Endothelial cell of umbilical vein (primary cell): Measurements from ENCODE around the gene TGFBR2. TPM values are rescaled to one million over a fixed set of nuclear protein-coding genes. Genes with fewer than 3 reads are reported as not detected.

Experiments
- BruUV-seq: library from RNA; stranded (reverse); fragments of 400-500 nt; replicated peaks from 2 replicates; lab custom pipeline; 2021; lab: Mats Ljungman, UMichigan
- CTCF ChIA-PET: fragments of 300-600, 350-600 bp; sonication (Branson Sonifier 250); formaldehyde crosslinking; loops from one replicate; lab custom pipeline; 2021; ENCODE audit warnings: antibody characterized with exemption, inconsistent platforms; lab: Charles Lee
- POLR2A ChIA-PET: fragments of 300-600, 350-600 bp; sonication (Branson Sonifier 250); formaldehyde crosslinking; loops from one replicate; lab custom pipeline; 2021; ENCODE audit warnings: antibody characterized with exemption, inconsistent platforms; lab: Charles Lee
- DNase-seq: peaks from one replicate; pipeline ENCODE4 v3.0.0-alpha.2; 2011; ENCODE audit warnings: low read depth, low spot score
- FAIRE-seq: peaks from 2 replicates; lab custom pipeline; 2011; peaks lifted over from hg19 to GRCh38; lab: Jason Lieb, UNC
- H2AFZ ChIP-seq: 2 replicates; pipeline ENCODE4 v1.6.0; 2012; ENCODE audit warnings: low read depth, low read length, control low read depth, inconsistent platforms
- H3K27ac ChIP-seq: 2 replicates; pipeline ENCODE4 v1.5.1; 2011; ENCODE audit warnings: low read depth, mild to moderate bottlenecking, control low read depth, low read length, moderate library complexity; ENCODE audit not compliant: insufficient read depth
- H3K27me3 ChIP-seq, 2 experiments: 2 replicates each; pipeline versions ENCODE4 v1.6.0 to v1.6.1; 2011; ENCODE audit warnings: low read length in 2 of 2, mixed read lengths in 1 of 2; ENCODE audit not compliant: control insufficient read depth in 2 of 2, insufficient read depth in 2 of 2
- H3K36me3 ChIP-seq, 2 experiments: 2 replicates in 1 of 2; 3 replicates in 1 of 2; pipeline ENCODE4 v1.5.1; 2011; ENCODE audit warnings: low read length in 2 of 2, mild to moderate bottlenecking in 1 of 2, moderate library complexity in 1 of 2; ENCODE audit not compliant: control insufficient read depth in 2 of 2, insufficient read depth in 2 of 2; ENCODE audit errors: extremely low read depth in 1 of 2
- H3K4me1 ChIP-seq: 3 replicates; pipeline ENCODE4 v1.5.1; 2011; ENCODE audit warnings: mild to moderate bottlenecking, low read length; ENCODE audit not compliant: control insufficient read depth, insufficient read depth; ENCODE audit errors: extremely low read depth
- H3K4me2 ChIP-seq: 2 replicates; pipeline ENCODE4 v1.6.1; 2011; ENCODE audit warnings: low read length, control low read depth, mixed read lengths; ENCODE audit not compliant: insufficient read depth
- H3K4me3 ChIP-seq, 3 experiments: fragments of 200-600 bp in 1 of 3; sonication (generic), shearing (Covaris generic) in 1 of 3; replicated peaks in 1 of 3; 2 replicates each; pipeline ENCODE4 v1.5.1; 2011 to 2016; ENCODE audit warnings: control low read depth in 3 of 3, low read length in 3 of 3, mild to moderate bottlenecking in 2 of 3, inconsistent platforms in 1 of 3, low read depth in 1 of 3, moderate library complexity in 1 of 3; ENCODE audit not compliant: insufficient read depth in 1 of 3
- H3K79me2 ChIP-seq: 2 replicates; pipeline ENCODE4 v1.6.0; 2012; ENCODE audit warnings: low read length, inconsistent platforms; ENCODE audit not compliant: control insufficient read depth, insufficient read depth
- H3K9ac ChIP-seq: replicated peaks from 2 replicates; pipeline ENCODE3; 2011; ENCODE audit warnings: low read length, control low read depth; ENCODE audit not compliant: insufficient read depth; ENCODE audit errors: extremely low read depth
- H3K9me1 ChIP-seq: replicated peaks from 3 replicates; pipeline ENCODE4 v1.6.0; 2011; ENCODE audit warnings: mild to moderate bottlenecking, low read length; ENCODE audit not compliant: control insufficient read depth, insufficient read depth; ENCODE audit errors: extremely low read depth
- H3K9me3 ChIP-seq: replicated peaks from 2 replicates; pipeline ENCODE4 v1.5.1; 2012; ENCODE audit warnings: low read length, inconsistent platforms; ENCODE audit not compliant: control insufficient read depth, insufficient read depth
- H4K20me1 ChIP-seq: replicated peaks from 2 replicates; pipeline ENCODE3; 2011; ENCODE audit warnings: mild to moderate bottlenecking, low read length; ENCODE audit not compliant: control insufficient read depth, insufficient read depth; ENCODE audit errors: extremely low read depth
- EZH2 ChIP-seq: IDR thresholded peaks from 2 replicates; pipeline ENCODE4 v1.6.1; 2012; ENCODE audit warnings: borderline replicate concordance, low read depth, mild to moderate bottlenecking, moderate library complexity, low read length, inconsistent platforms; ENCODE audit not compliant: severe bottlenecking
- GATA2 ChIP-seq: IDR thresholded peaks from 2 replicates; pipeline ENCODE4 v1.7.0; 2011; ENCODE audit warnings: low read depth, mild to moderate bottlenecking, moderate library complexity, mixed read lengths, low read length; ENCODE audit not compliant: insufficient read length, insufficient read depth
- JUN ChIP-seq: IDR thresholded peaks from 2 replicates; pipeline ENCODE4 v1.6.1; 2011; ENCODE audit warnings: borderline replicate concordance, low read depth; ENCODE audit not compliant: insufficient read length, insufficient read depth
- POLR2AphosphoS5 ChIP-seq: IDR thresholded peaks from 2 replicates; pipeline ENCODE4 v1.6.1; 2012; ENCODE audit warnings: low read depth, mild to moderate bottlenecking, control low read depth, low read length, moderate library complexity; ENCODE audit not compliant: insufficient read depth
- dilution Hi-C: fragments of 300-500 bp; cut with MboI; formaldehyde crosslinking; loops from one replicate; pipeline ENCODE4 v1.15.0; 2019; ENCODE audit warnings: low sequenced_read_pairs; ENCODE audit not compliant: extremely low pct_ligation_motif_present
- intact Hi-C: fragments of 100-400 bp; cut with micrococcal nuclease; formaldehyde crosslinking; loops from one replicate; pipeline ENCODE4 v1.10.0; 2022
- polyA plus RNA-seq, 4 experiments: library from polyadenylated mRNA; depleted of rRNA in 3 of 4; stranded (reverse) in 3 of 4; unstranded in 1 of 4; fragments of >200 nt; gene quantifications; 2 replicates each; pipeline versions ENCODE4 v1.2.1 to v1.2.3, GENCODE V29; 2011 to 2012; ENCODE audit warnings: missing spikeins in 1 of 4
- total RNA-seq: library from RNA; stranded (reverse); gene quantifications from 2 replicates; pipeline ENCODE4 v1.2.3, GENCODE V29; 2021
- TF ChIP-seq, protein P1 (sequence below), 2 donors: IDR thresholded peaks; 1 replicate in 1 of 2; 2 replicates in 1 of 2; pipeline ENCODE4 v1.5.1; 2011; ENCODE audit warnings: low read length in 2 of 2, mild to moderate bottlenecking in 2 of 2, moderate library complexity in 2 of 2, control low read depth in 1 of 2, inconsistent platforms in 1 of 2, low read depth in 1 of 2; ENCODE audit not compliant: insufficient read depth in 1 of 2; ENCODE audit errors: extremely low read depth in 1 of 2

TGFBR2 gene
- total and polyA plus RNA-seq, 2 donors (not counting 3 experiments of a cell fraction or from before 2014, with no cell fraction given), result 227 to 250 TPM

DNA sequence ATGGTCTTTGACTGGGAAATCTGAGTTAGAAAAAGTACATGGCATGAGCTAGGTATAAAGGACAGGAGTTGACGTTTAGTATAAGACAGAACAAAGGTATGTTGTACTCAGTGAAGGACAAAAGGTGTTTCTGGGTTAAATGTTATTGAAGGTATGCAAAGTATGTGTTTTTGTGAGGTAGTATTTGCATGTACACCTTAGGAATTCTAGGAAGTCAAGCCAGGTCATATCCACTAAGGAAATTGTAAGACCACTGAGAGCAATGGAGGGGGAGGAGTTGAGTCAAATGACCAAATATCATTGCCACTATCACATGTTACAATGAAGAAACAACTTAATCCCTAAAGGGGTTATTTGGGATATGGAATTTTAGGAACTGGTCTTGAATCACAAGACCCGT is 24.4 kb upstream of the TGFBR2 start:
- H3K4me3 ChIP-seq, result no peak overlapping the region
- TF ChIP-seq GATA2, result no peak
- no peak for TF ChIP-seq JUN
- TF ChIP-seq, protein P1, sequence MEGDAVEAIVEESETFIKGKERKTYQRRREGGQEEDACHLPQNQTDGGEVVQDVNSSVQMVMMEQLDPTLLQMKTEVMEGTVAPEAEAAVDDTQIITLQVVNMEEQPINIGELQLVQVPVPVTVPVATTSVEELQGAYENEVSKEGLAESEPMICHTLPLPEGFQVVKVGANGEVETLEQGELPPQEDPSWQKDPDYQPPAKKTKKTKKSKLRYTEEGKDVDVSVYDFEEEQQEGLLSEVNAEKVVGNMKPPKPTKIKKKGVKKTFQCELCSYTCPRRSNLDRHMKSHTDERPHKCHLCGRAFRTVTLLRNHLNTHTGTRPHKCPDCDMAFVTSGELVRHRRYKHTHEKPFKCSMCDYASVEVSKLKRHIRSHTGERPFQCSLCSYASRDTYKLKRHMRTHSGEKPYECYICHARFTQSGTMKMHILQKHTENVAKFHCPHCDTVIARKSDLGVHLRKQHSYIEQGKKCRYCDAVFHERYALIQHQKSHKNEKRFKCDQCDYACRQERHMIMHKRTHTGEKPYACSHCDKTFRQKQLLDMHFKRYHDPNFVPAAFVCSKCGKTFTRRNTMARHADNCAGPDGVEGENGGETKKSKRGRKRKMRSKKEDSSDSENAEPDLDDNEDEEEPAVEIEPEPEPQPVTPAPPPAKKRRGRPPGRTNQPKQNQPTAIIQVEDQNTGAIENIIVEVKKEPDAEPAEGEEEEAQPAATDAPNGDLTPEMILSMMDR (IDR thresholded peaks at IDR 0.05; ENCODE audit: extremely low read depth in 1 of 2, insufficient read depth in 1 of 2, low read depth in 1 of 2, low read length in 2 of 2), result no peak
- no peaks in the 10 kb centered on the region for H3K9me3 ChIP-seq
- DNase-seq (no peak), FAIRE-seq (no peak)
- no peaks in the 10 kb centered on the region for H3K79me2 ChIP-seq
- no peak overlapping the region for H2AFZ ChIP-seq
- ChIA-PET CTCF (no interaction called here), POLR2A (no interaction called here)
- intact Hi-C loops (no loop called here), dilution Hi-C loops (no loop called here)
- no peaks in the 10 kb centered on the region for H3K27me3 ChIP-seq
- BruUV-seq, result no TSS peak
- no peaks in the 10 kb centered on the region for H3K9me1 ChIP-seq
- H4K20me1 ChIP-seq, result no peaks in the 10 kb centered on the region
- no peak overlapping the region for H3K9ac ChIP-seq
- H3K4me1 ChIP-seq, result no peaks in the 10 kb centered on the region
- no peak overlapping the region for H3K27ac ChIP-seq
- no peak overlapping the region for H3K4me2 ChIP-seq
- H3K36me3 ChIP-seq, result no peaks in the 10 kb centered on the region

DNA sequence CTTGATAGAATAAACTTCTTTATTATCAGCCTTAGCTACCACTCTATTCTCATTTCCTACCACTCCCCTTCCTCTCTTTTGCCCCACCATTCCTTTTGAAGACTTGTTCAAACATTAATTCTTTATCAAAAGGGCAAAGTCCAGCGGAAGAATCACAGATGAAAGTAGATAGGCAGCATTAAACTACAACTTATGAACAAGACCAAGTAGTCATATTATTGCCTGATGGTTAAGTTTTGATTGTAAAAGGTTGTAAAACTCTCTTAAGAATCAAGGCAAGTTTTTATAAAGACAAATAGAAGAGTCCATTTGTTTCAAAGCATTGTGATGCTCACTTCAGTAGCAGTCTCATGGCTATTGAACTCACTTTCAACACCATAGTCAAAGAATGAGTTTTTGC is 22.4 kb upstream of the TGFBR2 start:
- POLR2A ChIA-PET, result no interaction called here

More for the DNA sequence above, 22.4 kb upstream of the TGFBR2 start:
- Histone ChIP-seq H2AFZ (no peak overlapping the region), H3K27ac (no peak overlapping the region), H3K36me3 (no peaks in the 10 kb centered on the region), H3K79me2 (no peaks in the 10 kb centered on the region), H3K9me1 (no peaks in the 10 kb centered on the region), H3K4me1 (no peaks in the 10 kb centered on the region), H3K27me3 (no peaks in the 10 kb centered on the region), H4K20me1 (no peaks in the 10 kb centered on the region), H3K4me2 (no peak overlapping the region), H3K4me3 (no peak overlapping the region), H3K9me3 (no peaks in the 10 kb centered on the region), H3K9ac (no peak overlapping the region)
- intact Hi-C loops (no loop called here), dilution Hi-C loops (no loop called here)
- no peak for TF ChIP-seq EZH2
- TF ChIP-seq POLR2AphosphoS5, result no peak
- CTCF ChIA-PET, result no interaction called here
- FAIRE-seq (no peak), DNase-seq (no peak)
- BruUV-seq, result no TSS peak
